NCI-H2196 treated with DMSO at 0.1 percent for 48 hours (cell line): ENCODE results near the gene ELFN2.
A peak's percentile ranks its signal among the peaks of the same experiment; 100 is the strongest.
"Not testable (repeated sequence)": the region's sequence is repeated elsewhere in the genome, so short reads cannot be mapped to it uniquely, and the experiment has no call there.

ENCODE experiments used
- DNase-seq: peaks from one replicate; lab custom pipeline; 2025; ENCODE audit not compliant: unreplicated experiment; lab: John Stamatoyannopoulos, UW

Gene ELFN2

GRCh38 chr22:37340331-37341262 lies 86.7 kb downstream of the ELFN2 start:
- peak; percentile 1 for DNase-seq

GRCh38 chr22:37338539-37339246 lies 88.6 kb downstream of the ELFN2 start:
- DNase-seq: no peak

DNA sequence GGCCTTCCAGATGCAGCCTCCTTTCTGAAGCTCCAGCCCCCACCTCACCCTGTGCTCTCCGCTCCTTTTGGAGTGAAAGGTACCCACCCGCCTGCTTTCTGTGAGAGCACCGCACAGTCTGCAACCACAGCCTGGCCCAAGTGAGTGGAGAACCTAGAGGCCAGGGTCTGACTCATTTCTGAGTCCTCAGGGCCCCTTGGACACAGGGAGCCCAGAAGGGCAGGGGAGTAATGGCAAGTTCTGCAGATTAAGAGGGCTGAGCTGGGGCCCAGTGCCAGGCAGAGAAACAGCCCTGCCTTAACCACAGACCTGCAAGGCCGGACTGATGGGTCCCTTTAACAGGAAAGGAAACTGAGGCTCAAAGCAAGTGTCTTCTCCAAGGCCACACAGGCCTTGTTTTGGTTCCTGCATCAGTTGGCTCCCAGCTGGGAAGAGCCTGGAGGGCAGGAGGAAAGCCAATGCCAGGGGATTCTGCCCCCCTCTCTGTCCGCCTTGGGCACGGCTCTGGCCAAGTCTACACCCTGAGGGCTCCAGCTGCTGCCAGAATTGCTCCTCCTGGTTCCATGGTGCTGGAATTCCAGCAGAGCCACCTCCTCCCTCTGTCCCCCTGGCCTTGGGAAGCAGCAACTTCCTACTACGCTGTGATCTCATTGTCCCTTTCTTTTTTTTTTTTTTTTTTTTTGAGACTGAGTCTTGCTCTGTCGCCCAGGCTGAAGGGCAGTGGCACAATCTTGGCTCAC lies 89.9 kb downstream of the ELFN2 start:
- no peak for DNase-seq

DNA sequence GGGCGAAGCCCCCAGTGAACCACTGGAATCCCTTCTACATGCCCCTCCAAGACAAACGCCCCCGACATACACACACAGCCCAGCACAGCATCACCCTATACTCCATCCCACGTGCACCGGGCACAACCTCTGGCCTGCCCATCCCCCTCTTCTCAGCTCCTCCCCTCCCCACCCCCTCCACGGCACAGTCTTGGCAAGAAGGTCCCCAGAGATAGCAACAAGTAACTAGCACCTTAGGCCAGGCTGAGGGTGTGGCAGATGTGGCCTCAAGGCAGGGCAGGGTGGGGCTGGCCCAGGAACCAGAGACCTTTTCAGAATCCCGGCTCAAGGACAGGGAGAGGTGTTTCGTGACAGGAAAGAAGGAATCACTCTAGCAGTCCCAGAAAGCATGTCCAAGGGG lies 90.7 kb downstream of the ELFN2 start:
- no peak for DNase-seq

GRCh38 chr22:37335806-37336199 lies 91.5 kb downstream of the ELFN2 start:
- DNase-seq: no peak

DNA sequence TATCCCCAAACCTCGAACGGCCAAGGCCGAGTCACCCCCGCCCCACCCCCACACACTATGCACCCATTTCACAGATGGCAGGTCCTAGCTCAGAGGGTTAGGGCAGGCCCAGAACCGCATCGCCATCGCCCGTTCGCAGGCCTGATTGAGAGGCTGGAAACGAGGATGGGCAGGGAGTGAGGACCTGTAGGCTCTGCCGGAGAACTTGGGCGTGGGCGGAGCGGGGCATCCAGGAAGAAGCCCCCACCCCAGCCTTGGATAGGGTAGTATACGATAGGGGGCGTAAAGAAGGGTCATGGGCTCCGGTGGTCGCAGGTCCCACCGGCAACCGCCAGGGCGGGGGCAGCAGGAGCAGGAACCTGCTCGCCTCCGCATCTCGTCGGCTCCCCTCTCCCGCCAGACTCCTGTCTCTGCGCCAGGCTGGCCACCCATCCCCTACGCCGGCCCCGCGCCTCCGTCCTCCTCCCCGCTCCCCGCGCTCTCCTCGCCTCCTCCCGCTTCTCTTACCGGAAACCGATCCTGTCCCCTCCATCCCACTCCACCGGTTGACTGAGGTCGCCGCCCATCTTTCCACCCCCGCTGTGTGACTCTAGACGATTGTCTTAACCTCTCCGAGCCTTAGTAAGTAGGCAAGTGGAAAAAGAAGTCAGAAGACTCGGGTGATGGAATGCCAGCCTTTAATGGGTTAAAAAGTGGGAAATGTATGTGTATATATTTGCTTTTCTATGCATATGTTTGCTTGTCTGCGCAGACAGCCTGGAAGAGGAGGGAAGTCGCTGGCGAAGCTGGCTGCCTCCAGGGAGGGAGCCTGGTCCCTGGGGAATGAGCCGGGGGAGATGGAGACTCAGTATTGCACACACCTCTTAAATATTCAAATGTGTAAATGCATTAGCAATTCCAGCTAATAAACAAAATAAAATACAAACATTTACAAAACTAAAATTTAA lies 92.1 kb downstream of the ELFN2 start:
- DNase-seq: no peak

DNA sequence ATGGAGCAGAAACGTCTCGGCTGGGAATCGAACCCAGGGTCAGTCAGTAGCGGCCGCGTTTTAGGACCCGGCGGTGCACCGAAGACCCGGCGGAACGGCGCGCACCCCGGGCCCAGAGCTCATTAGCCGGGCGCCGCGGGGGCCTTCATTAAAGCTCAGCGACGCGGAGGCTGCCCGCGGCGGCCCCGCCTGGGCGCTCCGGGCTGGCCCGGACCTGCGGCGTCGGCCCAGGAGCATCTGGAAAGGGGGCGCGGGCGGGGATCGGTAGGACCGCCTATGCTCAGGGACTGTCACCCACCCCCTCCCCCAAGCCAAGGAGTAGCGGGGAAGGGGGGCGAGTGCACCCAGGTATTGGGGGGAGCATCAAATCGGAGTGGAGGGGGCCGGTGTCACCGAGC lies 92.8 kb downstream of the ELFN2 start:
- no peak for DNase-seq

DNA sequence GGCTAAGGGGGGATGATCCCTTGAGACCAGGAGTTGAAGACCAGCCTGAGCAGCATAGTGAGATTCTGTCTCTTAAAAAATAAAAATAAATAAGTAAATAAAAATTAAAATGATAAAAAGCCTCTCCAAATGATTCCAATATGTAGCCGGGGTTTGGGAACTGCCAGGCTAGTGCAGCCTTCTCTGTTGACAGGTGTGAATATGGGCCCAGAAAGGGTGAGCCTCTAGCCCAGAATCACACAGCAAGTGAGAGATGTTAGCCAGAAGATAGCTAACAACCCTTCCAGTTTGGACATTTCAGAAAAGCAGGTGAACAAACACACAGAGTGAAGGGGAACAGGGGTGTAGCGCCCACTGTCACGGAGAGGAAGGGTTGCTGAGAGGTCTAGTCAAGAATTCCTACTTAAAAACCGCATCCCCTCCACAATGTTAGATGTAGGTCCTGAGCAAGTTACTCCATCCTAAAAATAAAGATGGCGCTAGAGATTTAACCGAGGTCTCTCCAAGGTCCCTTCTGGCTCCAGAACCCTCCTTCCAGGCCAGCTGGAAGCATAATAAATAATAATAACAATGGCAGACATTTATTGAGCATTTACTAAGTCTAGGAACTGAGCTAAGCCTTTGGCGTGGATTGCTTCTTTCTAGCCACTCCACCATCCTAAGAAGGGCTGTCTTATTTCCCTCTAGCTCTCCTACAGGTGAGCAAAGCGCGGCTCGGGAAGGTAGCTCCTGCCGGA lies 93.4 kb downstream of the ELFN2 start:
- DNase-seq: no peak

DNA sequence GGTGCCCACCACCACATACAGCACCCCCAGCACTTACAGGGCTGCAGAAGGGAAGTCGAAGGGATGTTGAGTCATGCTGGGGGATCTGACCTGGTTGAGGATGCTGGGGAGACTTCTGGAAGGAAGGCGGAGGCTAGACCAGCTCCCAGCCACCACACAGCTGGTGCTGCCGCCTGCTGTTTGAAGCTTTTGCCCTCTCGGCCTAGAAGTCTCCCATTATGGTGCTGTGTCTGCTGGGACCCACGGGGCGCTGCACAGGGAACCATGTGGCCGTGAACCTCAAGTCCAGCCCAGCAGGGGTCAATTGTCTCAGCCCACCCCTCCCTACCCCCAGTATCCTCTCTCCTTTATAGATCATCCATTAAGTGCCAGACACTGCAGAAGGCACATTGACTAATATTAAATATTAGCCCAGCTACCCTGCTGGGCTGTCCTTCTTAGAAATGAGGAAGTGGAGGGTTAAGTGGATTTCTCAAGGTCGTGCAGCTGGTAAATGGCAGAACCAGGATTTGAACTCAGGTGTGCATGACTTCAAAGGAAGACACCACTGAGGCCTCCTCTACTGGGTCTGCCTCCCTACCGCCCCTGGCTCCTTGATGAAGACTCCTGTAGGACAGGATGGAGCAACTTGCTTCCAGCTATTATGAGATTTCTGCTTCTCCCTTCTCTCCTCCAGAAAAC lies 95.3 kb downstream of the ELFN2 start:
- DNase-seq: no peak

GRCh38 chr22:37331034-37331428 lies 96.2 kb downstream of the ELFN2 start:
- no peak for DNase-seq

DNA sequence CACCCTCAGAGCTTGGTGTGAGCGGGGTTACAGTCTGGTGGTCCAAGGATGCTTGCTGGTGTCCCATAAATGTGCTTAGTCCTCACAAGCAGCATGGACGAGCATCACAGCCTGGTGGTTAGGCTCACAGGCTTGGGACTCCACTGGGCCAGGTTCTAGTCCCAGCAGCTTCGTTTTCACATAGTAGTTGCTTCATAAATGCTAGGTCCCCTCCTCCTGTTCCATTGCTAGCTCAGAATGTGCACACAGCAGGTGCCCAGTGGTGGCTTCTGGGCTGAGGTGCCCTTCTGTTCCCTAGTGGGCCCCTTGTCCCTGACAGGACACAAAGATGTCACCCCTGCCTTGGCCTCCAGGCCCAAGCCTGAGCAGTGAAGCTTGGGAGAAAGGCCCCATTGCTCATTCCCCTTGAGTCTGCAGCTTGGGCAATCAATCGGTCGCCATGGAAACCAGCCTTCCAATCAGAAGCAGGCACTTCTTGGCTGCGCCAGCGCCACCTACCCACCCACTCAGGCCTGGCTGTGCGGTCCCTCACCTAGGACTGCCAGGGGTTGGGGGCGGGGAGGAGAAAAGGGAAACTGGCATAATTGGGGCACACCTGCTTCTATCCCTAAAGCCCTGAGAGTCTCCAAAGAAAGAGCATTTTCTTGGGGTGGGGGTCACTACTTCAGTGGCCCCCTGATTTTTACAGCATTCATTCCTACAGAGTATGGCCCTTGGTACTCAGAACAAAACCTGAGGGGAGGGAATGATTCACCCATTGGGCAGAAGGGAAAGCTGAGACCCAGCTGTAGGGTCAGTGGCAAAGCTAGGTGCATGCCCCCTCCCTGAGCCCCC lies 96.9 kb downstream of the ELFN2 start:
- DNase-seq: peak; percentile 12

DNA sequence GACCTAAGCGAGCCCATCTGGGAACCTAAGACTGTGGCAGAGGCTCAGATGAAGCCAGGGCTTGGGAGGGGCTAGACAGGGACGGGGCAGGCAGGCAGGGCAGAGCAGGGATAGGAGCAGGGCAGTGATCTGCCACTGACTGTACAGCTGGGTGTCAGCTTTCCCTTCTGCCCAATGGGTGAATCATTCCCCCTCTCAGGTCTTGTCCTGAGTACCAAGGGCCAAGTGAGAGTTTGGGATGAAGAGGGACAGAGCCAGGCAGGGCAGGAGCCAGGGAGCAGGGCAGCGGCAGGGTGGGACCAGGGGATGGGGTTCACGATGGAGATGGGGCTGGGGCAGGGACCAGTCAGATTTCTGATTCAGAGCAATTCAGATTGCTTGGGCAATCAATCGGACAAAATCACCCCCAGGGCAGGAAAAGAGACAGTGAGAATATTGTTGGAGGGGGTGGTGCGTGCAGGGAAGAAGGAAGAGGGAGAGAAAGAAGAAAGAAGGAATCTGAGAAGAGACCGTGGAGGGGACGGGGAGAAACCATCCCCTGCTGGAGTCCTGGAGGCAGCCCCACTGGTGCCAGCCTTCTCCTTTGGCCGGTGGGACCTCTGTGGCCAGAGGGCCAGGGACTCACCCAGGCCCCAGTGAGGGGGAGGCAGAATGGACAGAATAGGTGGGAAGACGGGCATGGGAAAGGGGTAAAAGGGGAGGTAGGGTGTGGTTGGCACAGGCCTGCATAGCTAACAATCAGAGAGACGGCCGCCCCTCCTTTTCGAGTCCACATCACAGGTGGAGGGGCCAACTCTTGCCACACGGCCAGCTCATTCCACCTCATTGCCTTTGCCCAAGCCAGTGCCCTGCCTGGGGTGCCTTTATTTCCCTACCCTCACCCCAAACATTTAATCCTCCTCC lies 97.8 kb downstream of the ELFN2 start:
- no peak for DNase-seq

DNA sequence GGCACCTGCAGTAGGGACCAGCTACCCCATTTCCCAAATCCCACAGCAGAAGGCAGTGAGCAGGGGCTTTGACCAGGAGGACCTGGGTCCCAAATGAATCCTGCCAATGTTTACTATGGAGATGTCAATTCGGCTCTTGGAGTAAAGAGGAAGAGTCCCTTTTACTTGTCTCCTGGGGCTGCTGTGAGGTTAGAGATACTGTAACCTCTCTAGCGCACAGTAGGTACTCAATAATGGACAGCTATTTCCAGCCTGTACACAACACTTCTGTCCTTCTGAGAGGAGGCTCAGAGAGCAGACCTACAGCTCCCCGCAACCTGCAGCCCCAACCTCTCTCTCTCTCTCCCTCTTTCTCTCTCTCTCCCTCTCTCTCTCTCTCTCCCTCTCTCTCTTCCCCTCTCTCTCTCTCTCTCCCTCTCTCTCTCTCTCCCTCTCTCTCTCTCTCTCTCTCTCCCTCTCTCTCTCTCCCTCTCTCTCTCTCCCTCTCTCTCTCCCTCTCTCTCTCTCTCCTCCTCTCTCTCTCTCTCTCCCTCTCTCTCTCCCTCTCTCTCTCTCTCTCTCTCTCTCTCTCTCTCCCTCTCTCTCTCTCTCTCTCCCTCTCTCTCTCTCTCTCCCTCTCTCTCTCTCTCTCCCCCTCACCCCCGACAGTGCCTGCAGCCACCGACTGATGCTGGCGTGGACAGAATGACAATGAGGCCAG lies 98.6 kb downstream of the ELFN2 start:
- not testable (repeated sequence) for DNase-seq

GRCh38 chr22:37328017-37328416 lies 99.3 kb downstream of the ELFN2 start:
- DNase-seq: no peak

DNA sequence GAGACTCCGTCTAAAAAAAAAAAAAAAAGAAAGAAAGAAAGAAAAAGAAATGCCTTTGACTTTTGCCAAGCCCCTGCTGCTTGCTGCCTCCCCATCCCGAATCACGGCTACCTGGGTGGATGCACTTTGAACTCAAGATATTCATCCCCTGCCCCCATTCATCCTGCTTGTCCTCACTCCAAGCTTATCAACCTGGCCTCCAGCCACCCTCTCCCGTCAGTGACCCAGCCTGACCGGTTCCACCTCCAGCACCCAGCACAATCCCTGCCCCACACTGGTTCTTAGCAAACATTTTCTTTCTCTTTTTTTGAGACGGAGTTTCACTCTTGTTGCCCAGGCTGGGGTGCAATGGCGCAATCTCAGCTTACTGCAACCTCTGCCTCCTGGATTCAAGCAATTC lies 100.6 kb downstream of the ELFN2 start:
- no peak for DNase-seq

- DNase-seq: no peak
Measured at GRCh38 chr22:37325039-37325395, 102.3 kb downstream of the ELFN2 start.
